ENCODE data around the gene IRAK2.

- TF ChIP-seq CTCF (conservative IDR thresholded peaks at IDR 0.05), result no peak
- no peak for TF ChIP-seq ZFX (IDR thresholded peaks at IDR 0.05)
Observed at GRCh38 chr3:10160346-10160745, 4.4 kb upstream of the IRAK2 start.
